HepG2 (cell line): ENCODE results near the gene KLHL17. TPM values are rescaled to one million over a fixed set of nuclear protein-coding genes. Genes with fewer than 3 reads are reported as not detected.

Experiments used
- CHD2 ChIP-seq: IDR thresholded peaks from 2 replicates; pipeline ENCODE4 v1.6.1; 2011; ENCODE audit warnings: low read depth, low read length, improper control_type of control experiment
- MEIS1 ChIP-seq: sonication (generic); formaldehyde crosslinking; IDR thresholded peaks from 2 replicates; pipeline ENCODE4 v1.9.0; 2021; ENCODE audit warnings: mild to moderate bottlenecking, missing genetic modification reagents, moderate library complexity, borderline replicate concordance
- NR3C1 ChIP-seq: sonication (generic); formaldehyde crosslinking; IDR thresholded peaks from 2 replicates; pipeline ENCODE4 v1.4.0; 2020; ENCODE audit warnings: missing genetic modification reagents
- SOX6 ChIP-seq, 2 experiments: fragments of 450-650 bp in 1 of 2; sonication (generic) in 1 of 2; formaldehyde crosslinking in 1 of 2; IDR thresholded peaks; 2 replicates each; pipeline versions ENCODE4 v1.4.0 to v1.6.1; 2017 to 2020; ENCODE audit warnings: antibody characterized with exemption in 1 of 2, mild to moderate bottlenecking in 1 of 2, missing genetic modification reagents in 1 of 2
- ZNF333 ChIP-seq: sonication (generic); formaldehyde crosslinking; IDR thresholded peaks from 2 replicates; pipeline ENCODE4 v1.4.0; 2020; ENCODE audit warnings: mild to moderate bottlenecking, missing genetic modification reagents, borderline replicate concordance
- ZNF446 ChIP-seq: sonication (generic); formaldehyde crosslinking; IDR thresholded peaks from 2 replicates; pipeline ENCODE4 v1.5.0; 2020; ENCODE audit warnings: mild to moderate bottlenecking, missing genetic modification reagents
- polyA plus RNA-seq, 8 experiments: library from polyadenylated mRNA; depleted of rRNA in 3 of 8; stranded (reverse) in 7 of 8; unstranded in 1 of 8; fragments of >200 nt; fragmentation: Illumina TruSeq in 4 of 8; extraction: Trizol in 4 of 8; gene quantifications; 2 replicates each; pipeline versions ENCODE4 v1.2.1 to v1.2.3, GENCODE V29; 2011 to 2016; ENCODE audit warnings: low read depth in 4 of 8, missing spikeins in 1 of 8, mixed read lengths in 1 of 8; ENCODE audit not compliant: insufficient read depth in 1 of 8
- total RNA-seq, 5 experiments: library from RNA; depleted of rRNA; stranded (reverse); fragments of >200 nt; fragmentation: Illumina TruSeq; extraction: Trizol; gene quantifications; 2 replicates each; pipeline ENCODE4 v1.2.3, GENCODE V29; 2016; ENCODE audit warnings: low read depth in 1 of 5
- TF ChIP-seq, protein P1 (sequence below): sonication (generic); formaldehyde crosslinking; IDR thresholded peaks from 2 replicates; pipeline ENCODE4 v1.8.0; 2022; ENCODE audit warnings: mild to moderate bottlenecking, missing genetic modification reagents, borderline replicate concordance
- TF ChIP-seq, protein P2 (sequence below): sonication (generic); formaldehyde crosslinking; IDR thresholded peaks from 2 replicates; pipeline ENCODE4 v1.4.0; 2020; ENCODE audit warnings: missing genetic modification reagents, mild to moderate bottlenecking, borderline replicate concordance
- TF ChIP-seq, protein P3 (sequence below): sonication (generic); formaldehyde crosslinking; IDR thresholded peaks from 2 replicates; pipeline ENCODE4 v1.5.1; 2020; ENCODE audit warnings: mild to moderate bottlenecking, missing genetic modification reagents, moderate library complexity
- TF ChIP-seq, protein P4 (sequence below): sonication (generic); formaldehyde crosslinking; IDR thresholded peaks from 2 replicates; pipeline ENCODE4 v1.4.0; 2020; ENCODE audit warnings: mild to moderate bottlenecking, missing genetic modification reagents
- TF ChIP-seq, protein P5 (sequence below): sonication (generic); formaldehyde crosslinking; IDR thresholded peaks from 2 replicates; pipeline ENCODE4 v1.8.1; 2023; ENCODE audit warnings: mild to moderate bottlenecking, missing genetic modification reagents
- TF ChIP-seq, protein P6 (sequence below): sonication (generic); formaldehyde crosslinking; IDR thresholded peaks from 2 replicates; pipeline ENCODE4 v1.9.0; 2021; ENCODE audit warnings: missing genetic modification reagents, borderline replicate concordance
- TF ChIP-seq, protein P7 (sequence below), 2 experiments: sonication (generic) in 1 of 2; formaldehyde crosslinking in 1 of 2; IDR thresholded peaks; 2 replicates each; pipeline versions ENCODE4 v1.4.0 to v1.6.1; 2018 to 2020; ENCODE audit warnings: missing genetic modification reagents in 2 of 2, borderline replicate concordance in 1 of 2, low read depth in 1 of 2, mild to moderate bottlenecking in 1 of 2, missing biosample characterization in 1 of 2
- TF ChIP-seq, protein P8 (sequence below): sonication (generic); formaldehyde crosslinking; IDR thresholded peaks from 2 replicates; pipeline ENCODE4 v1.4.0; 2020; ENCODE audit warnings: missing genetic modification reagents

Gene KLHL17
- total and polyA plus RNA-seq, 2 of the 13 experiments (the other 11 are each of a cell fraction or from before 2014, with no cell fraction given): 9.3 to 24.7 TPM

DNA sequence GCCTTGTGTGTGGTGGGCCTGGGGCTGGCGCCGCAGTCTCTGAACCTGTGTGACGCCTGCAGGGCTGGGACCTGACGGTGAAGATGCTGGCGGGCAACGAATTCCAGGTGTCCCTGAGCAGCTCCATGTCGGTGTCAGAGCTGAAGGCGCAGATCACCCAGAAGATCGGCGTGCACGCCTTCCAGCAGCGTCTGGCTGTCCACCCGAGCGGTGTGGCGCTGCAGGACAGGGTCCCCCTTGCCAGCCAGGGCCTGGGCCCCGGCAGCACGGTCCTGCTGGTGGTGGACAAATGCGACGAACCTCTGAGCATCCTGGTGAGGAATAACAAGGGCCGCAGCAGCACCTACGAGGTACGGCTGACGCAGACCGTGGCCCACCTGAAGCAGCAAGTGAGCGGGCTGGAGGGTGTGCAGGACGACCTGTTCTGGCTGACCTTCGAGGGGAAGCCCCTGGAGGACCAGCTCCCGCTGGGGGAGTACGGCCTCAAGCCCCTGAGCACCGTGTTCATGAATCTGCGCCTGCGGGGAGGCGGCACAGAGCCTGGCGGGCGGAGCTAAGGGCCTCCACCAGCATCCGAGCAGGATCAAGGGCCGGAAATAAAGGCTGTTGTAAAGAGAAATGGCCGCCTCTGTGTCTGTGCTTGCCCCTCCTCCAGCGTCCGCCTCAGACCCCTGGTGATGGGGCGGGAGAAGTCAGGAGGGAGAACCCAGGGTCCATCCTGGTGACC lies 53.7 kb downstream of the KLHL17 start (continued):
- TF ChIP-seq, protein P1, sequence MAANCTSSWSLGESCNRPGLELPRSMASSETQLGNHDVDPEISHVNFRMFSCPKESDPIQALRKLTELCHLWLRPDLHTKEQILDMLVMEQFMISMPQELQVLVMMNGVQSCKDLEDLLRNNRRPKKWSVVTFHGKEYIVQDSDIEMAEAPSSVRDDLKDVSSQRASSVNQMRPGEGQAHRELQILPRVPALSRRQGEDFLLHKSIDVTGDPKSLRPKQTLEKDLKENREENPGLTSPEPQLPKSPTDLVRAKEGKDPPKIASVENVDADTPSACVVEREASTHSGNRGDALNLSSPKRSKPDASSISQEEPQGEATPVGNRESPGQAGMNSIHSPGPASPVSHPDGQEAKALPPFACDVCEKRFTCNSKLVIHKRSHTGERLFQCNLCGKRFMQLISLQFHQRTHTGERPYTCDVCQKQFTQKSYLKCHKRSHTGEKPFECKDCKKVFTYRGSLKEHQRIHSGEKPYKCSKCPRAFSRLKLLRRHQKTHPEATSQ (CRISPR knock-in tag): no peak
- TF ChIP-seq MEIS1: 0 out of 2 replicates have a peak, but pooled peaks have one; percentile 2
- TF ChIP-seq, protein P2, sequence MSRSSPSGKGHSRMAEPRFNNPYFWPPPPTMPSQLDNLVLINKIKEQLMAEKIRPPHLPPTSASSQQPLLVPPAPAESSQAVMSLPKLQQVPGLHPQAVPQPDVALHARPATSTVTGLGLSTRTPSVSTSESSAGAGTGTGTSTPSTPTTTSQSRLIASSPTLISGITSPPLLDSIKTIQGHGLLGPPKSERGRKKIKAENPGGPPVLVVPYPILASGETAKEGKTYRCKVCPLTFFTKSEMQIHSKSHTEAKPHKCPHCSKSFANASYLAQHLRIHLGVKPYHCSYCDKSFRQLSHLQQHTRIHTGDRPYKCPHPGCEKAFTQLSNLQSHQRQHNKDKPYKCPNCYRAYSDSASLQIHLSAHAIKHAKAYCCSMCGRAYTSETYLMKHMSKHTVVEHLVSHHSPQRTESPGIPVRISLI (CRISPR knock-in tag): no peak
- peak; percentile 35; the same call in 1 of the 2 replicates for TF ChIP-seq ZNF333
- TF ChIP-seq CHD2: no peak
- TF ChIP-seq SOX6 (IDR thresholded peaks at IDR 0.05): no peak
- TF ChIP-seq SOX6 (CRISPR knock-in tag; IDR thresholded peaks at IDR 0.05): peak; percentile 1; the same call in 1 of the 2 replicates
- TF ChIP-seq, protein P3, sequence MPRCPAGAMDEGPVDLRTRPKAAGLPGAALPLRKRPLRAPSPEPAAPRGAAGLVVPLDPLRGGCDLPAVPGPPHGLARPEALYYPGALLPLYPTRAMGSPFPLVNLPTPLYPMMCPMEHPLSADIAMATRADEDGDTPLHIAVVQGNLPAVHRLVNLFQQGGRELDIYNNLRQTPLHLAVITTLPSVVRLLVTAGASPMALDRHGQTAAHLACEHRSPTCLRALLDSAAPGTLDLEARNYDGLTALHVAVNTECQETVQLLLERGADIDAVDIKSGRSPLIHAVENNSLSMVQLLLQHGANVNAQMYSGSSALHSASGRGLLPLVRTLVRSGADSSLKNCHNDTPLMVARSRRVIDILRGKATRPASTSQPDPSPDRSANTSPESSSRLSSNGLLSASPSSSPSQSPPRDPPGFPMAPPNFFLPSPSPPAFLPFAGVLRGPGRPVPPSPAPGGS (CRISPR knock-in tag): 0 out of 2 replicates have a peak, but pooled peaks have one; percentile 47
- TF ChIP-seq, protein P4, sequence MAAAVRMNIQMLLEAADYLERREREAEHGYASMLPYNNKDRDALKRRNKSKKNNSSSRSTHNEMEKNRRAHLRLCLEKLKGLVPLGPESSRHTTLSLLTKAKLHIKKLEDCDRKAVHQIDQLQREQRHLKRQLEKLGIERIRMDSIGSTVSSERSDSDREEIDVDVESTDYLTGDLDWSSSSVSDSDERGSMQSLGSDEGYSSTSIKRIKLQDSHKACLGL (CRISPR knock-in tag): 0 out of 2 replicates have a peak, but pooled peaks have one; percentile 3
- TF ChIP-seq, protein P5, sequence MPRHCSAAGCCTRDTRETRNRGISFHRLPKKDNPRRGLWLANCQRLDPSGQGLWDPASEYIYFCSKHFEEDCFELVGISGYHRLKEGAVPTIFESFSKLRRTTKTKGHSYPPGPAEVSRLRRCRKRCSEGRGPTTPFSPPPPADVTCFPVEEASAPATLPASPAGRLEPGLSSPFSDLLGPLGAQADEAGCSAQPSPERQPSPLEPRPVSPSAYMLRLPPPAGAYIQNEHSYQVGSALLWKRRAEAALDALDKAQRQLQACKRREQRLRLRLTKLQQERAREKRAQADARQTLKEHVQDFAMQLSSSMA: peak; percentile 3; the same call in 1 of the 2 replicates
- TF ChIP-seq, protein P6, sequence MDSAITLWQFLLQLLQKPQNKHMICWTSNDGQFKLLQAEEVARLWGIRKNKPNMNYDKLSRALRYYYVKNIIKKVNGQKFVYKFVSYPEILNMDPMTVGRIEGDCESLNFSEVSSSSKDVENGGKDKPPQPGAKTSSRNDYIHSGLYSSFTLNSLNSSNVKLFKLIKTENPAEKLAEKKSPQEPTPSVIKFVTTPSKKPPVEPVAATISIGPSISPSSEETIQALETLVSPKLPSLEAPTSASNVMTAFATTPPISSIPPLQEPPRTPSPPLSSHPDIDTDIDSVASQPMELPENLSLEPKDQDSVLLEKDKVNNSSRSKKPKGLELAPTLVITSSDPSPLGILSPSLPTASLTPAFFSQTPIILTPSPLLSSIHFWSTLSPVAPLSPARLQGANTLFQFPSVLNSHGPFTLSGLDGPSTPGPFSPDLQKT: no peak
- no peak for TF ChIP-seq ZNF446 (CRISPR knock-in tag)
- TF ChIP-seq, protein P7, sequence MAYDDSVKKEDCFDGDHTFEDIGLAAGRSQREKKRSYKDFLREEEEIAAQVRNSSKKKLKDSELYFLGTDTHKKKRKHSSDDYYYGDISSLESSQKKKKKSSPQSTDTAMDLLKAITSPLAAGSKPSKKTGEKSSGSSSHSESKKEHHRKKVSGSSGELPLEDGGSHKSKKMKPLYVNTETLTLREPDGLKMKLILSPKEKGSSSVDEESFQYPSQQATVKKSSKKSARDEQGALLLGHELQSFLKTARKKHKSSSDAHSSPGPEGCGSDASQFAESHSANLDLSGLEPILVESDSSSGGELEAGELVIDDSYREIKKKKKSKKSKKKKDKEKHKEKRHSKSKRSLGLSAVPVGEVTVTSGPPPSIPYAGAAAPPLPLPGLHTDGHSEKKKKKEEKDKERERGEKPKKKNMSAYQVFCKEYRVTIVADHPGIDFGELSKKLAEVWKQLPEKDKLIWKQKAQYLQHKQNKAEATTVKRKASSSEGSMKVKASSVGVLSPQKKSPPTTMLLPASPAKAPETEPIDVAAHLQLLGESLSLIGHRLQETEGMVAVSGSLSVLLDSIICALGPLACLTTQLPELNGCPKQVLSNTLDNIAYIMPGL (CRISPR knock-in tag; IDR thresholded peaks at IDR 0.05; ENCODE audit: borderline replicate concordance in 1 of 2, low read depth in 1 of 2): 0 out of 4 replicates have a peak, but pooled peaks of 1 of the 2 experiments have one; percentile 16
- TF ChIP-seq, protein P8, sequence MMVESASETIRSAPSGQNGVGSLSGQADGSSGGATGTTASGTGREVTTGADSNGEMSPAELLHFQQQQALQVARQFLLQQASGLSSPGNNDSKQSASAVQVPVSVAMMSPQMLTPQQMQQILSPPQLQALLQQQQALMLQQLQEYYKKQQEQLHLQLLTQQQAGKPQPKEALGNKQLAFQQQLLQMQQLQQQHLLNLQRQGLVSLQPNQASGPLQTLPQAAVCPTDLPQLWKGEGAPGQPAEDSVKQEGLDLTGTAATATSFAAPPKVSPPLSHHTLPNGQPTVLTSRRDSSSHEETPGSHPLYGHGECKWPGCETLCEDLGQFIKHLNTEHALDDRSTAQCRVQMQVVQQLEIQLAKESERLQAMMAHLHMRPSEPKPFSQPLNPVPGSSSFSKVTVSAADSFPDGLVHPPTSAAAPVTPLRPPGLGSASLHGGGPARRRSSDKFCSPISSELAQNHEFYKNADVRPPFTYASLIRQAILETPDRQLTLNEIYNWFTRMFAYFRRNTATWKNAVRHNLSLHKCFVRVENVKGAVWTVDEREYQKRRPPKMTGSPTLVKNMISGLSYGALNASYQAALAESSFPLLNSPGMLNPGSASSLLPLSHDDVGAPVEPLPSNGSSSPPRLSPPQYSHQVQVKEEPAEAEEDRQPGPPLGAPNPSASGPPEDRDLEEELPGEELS (CRISPR knock-in tag): peak; percentile 30; the same call in 1 of the 2 replicates
- TF ChIP-seq NR3C1 (CRISPR knock-in tag): no peak
